SK-N-MC (cell line): ENCODE data around the gene SMIM24.

Experiments
- EZH2 ChIP-seq: fragments of 200-600 bp; sonication (generic); IDR thresholded peaks from one replicate; pipeline ENCODE4 v1.6.1; 2017; ENCODE audit warnings: antibody characterized with exemption
- POLR2AphosphoS5 ChIP-seq: IDR thresholded peaks from 2 replicates; pipeline ENCODE4 v1.6.1; 2012; ENCODE audit warnings: mild to moderate bottlenecking, low read depth, low read length, borderline replicate concordance

- TF ChIP-seq POLR2AphosphoS5 = no peak
- no peak for TF ChIP-seq EZH2
These were observed 47.0 kb upstream of the SMIM24 start for GRCh38 chr19:3527238-3527910.
